DND-41 (cell line): Measurements from ENCODE around the gene CDYL.
A peak's percentile ranks its signal among the peaks of the same experiment; 100 is the strongest.

ENCODE experiments used
- ATAC-seq: fragments of 200-7000 bp; cut with Tn5 transposase; 3 replicates; pipeline ENCODE4 v1.9.1; 2021; ENCODE audit warnings: low read depth; ENCODE audit not compliant: insufficient read depth
- DNase-seq: peaks from one replicate; pipeline ENCODE4 v3.0.0-alpha.2; 2020
- H2AFZ ChIP-seq: 2 replicates; pipeline ENCODE4 v1.6.0; 2012; ENCODE audit warnings: low read depth, low read length
- H3K27ac ChIP-seq: 2 replicates; pipeline ENCODE4 v1.5.1; 2012; ENCODE audit warnings: low read length, inconsistent platforms
- H3K27me3 ChIP-seq: fragments of 200-600 bp; sonication (generic); 2 replicates; pipeline ENCODE4 v1.6.0; 2012; ENCODE audit warnings: low read length, mild to moderate bottlenecking, inconsistent platforms; ENCODE audit not compliant: insufficient read depth, poor library complexity
- H3K36me3 ChIP-seq: 2 replicates; pipeline ENCODE4 v1.5.1; 2012; ENCODE audit warnings: low read length, inconsistent platforms; ENCODE audit not compliant: insufficient read depth
- H3K4me1 ChIP-seq: 2 replicates; pipeline ENCODE4 v1.5.1; 2012; ENCODE audit warnings: mild to moderate bottlenecking, low read length; ENCODE audit not compliant: insufficient read depth
- H3K4me2 ChIP-seq: 2 replicates; pipeline ENCODE4 v1.6.0; 2012; ENCODE audit warnings: mild to moderate bottlenecking, moderate library complexity, low read length, inconsistent platforms; ENCODE audit not compliant: insufficient read depth
- H3K4me3 ChIP-seq, 2 experiments: fragments of 200-600 bp in 1 of 2; shearing (Covaris generic) in 1 of 2; 2 replicates each; pipeline ENCODE4 v1.5.1; 2012 to 2016; ENCODE audit warnings: inconsistent platforms in 2 of 2, low read length in 2 of 2, mild to moderate bottlenecking in 2 of 2, low read depth in 1 of 2, moderate library complexity in 1 of 2
- H3K79me2 ChIP-seq: 2 replicates; pipeline ENCODE4 v1.6.0; 2012; ENCODE audit warnings: low read length, inconsistent platforms; ENCODE audit not compliant: insufficient read depth
- H3K9ac ChIP-seq: 2 replicates; pipeline ENCODE4 v1.6.0; 2012; ENCODE audit warnings: low read depth, mild to moderate bottlenecking, inconsistent platforms, low read length, moderate library complexity
- H3K9me3 ChIP-seq: 2 replicates; pipeline ENCODE4 v1.5.1; 2012; ENCODE audit warnings: low read length, moderate library complexity, mild to moderate bottlenecking, inconsistent platforms; ENCODE audit not compliant: insufficient read depth, severe bottlenecking
- H4K20me1 ChIP-seq: 2 replicates; pipeline ENCODE4 v1.6.0; 2012; ENCODE audit warnings: low read length; ENCODE audit not compliant: insufficient read depth
- CTCF ChIP-seq: IDR thresholded peaks from 2 replicates; pipeline ENCODE4 v1.5.1; 2012; ENCODE audit warnings: borderline replicate concordance, low read length, moderate library complexity, mild to moderate bottlenecking; ENCODE audit not compliant: poor library complexity, severe bottlenecking; ENCODE audit errors: extremely low read depth
- EZH2 ChIP-seq: IDR thresholded peaks from 3 replicates; pipeline ENCODE4 v1.6.1; 2012; ENCODE audit warnings: borderline replicate concordance, low read depth, mild to moderate bottlenecking, moderate library complexity, low read length, inconsistent platforms; ENCODE audit not compliant: severe bottlenecking

Gene CDYL

GRCh38 chr6:4788482-4788881, 12.3 kb downstream of the CDYL start:
- TF ChIP-seq CTCF (no peak), EZH2 (no peak)
- H4K20me1 ChIP-seq = peaks cover 21% of the 10 kb centered on the region; the same call in 1 of the 2 replicates

GRCh38 chr6:4788953-4789584, 12.9 kb downstream of the CDYL start:
- Histone ChIP-seq H3K9ac (no peak overlapping the region), H3K27me3 (no peaks in the 10 kb centered on the region), H3K4me1 (no peaks in the 10 kb centered on the region), H3K79me2 (peaks cover 39% of the 10 kb centered on the region), H2AFZ (no peak overlapping the region), H3K27ac (no peak overlapping the region), H3K9me3 (no peaks in the 10 kb centered on the region), H3K4me2 (no peak overlapping the region), H4K20me1 (peaks cover 21% of the 10 kb centered on the region; the same call in 1 of the 2 replicates), H3K36me3 (no peaks in the 10 kb centered on the region), H3K4me3 (no peak overlapping the region)
- ATAC-seq = no peak
- no peak for DNase-seq
- TF ChIP-seq CTCF (no peak), EZH2 (no peak)

More at GRCh38 chr6:4788482-4788881, 12.3 kb downstream of the CDYL start:
- no peak overlapping the region for H3K27ac ChIP-seq
- no peaks in the 10 kb centered on the region for H3K27me3 ChIP-seq
- no peak for ATAC-seq
- H3K36me3 ChIP-seq = no peaks in the 10 kb centered on the region
- H3K4me2 ChIP-seq = no peak overlapping the region
- peaks cover 43% of the 10 kb centered on the region for H3K79me2 ChIP-seq
- H3K4me3 ChIP-seq = no peak overlapping the region
- DNase-seq = no peak
- H3K4me1 ChIP-seq = no peaks in the 10 kb centered on the region
- H3K9me3 ChIP-seq = peaks cover 3% of the 10 kb centered on the region
- no peak overlapping the region for H2AFZ ChIP-seq
- no peak overlapping the region for H3K9ac ChIP-seq

GRCh38 chr6:4790158-4790899, 14.1 kb downstream of the CDYL start:
- no peak for DNase-seq
- no peak overlapping the region for H3K9ac ChIP-seq
- H3K4me3 ChIP-seq = no peak overlapping the region
- H3K4me1 ChIP-seq = no peaks in the 10 kb centered on the region
- no peak overlapping the region for H3K4me2 ChIP-seq
- H3K27ac ChIP-seq = no peak overlapping the region
- peaks cover 25% of the 10 kb centered on the region; the same call in 1 of the 2 replicates for H4K20me1 ChIP-seq
- no peaks in the 10 kb centered on the region for H3K9me3 ChIP-seq
- H2AFZ ChIP-seq = no peak overlapping the region
- ATAC-seq = no peak
- no peaks in the 10 kb centered on the region for H3K27me3 ChIP-seq
- no peak for TF ChIP-seq EZH2
- peak; percentile 16 for TF ChIP-seq CTCF
- peaks cover 36% of the 10 kb centered on the region for H3K79me2 ChIP-seq
- H3K36me3 ChIP-seq = no peaks in the 10 kb centered on the region
